Activated CD4-positive, alpha-beta memory T cell treated with anti-CD3 and anti-CD28 coated beads, Interleukin-2, amount 10 ng/mL, durations not matched to agents 7 days and 5 days (primary cell): ENCODE data around the gene MFSD6L. TPM values are rescaled to one million over a fixed set of nuclear protein-coding genes. Genes with fewer than 3 reads are reported as not detected.

Experiments
- total RNA-seq, 2 experiments: library from RNA; stranded (reverse); gene quantifications; one replicate each; pipeline ENCODE4 v1.2.3, GENCODE V29; 2021

Gene MFSD6L
- total RNA-seq, 2 experiments from 2014 or later = 0.13 TPM; not detected in 1

Other genes starting within 250 kb of the MFSD6L start
- gene MYH10, start 168.6 kb downstream of the MFSD6L start, total RNA-seq = 10 to 100 TPM; 10.2 to 11.2 TPM
- under 1 TPM; 0.28 to 0.45 TPM for gene CCDC42, start 54.5 kb downstream of the MFSD6L start, total RNA-seq
- gene SPDYE4, start 40.8 kb downstream of the MFSD6L start, total RNA-seq = not detected
- 1 to 10 TPM; 2.0 to 2.2 TPM for gene PIK3R6, start 68.3 kb upstream of the MFSD6L start, total RNA-seq
- gene PIK3R5, start 166.3 kb upstream of the MFSD6L start, total RNA-seq = 10 to 100 TPM; 50.3 to 52.7 TPM
- not detected for gene NTN1, start 222.1 kb upstream of the MFSD6L start, total RNA-seq